ENCODE results near the gene NFYC. TPM values are rescaled to one million over a fixed set of nuclear protein-coding genes. Genes with fewer than 3 reads are reported as not detected.

NFYC gene
- total RNA-seq, 4 donors from 2014 or later = 39.9 to 43.3 (median 41.8) TPM

GRCh38 chr1:40784141-40784770 lies 92.8 kb downstream of the NFYC start:
- no peak for TF ChIP-seq POLR2A (IDR thresholded peaks at IDR 0.05)
- TF ChIP-seq CTCF (IDR thresholded peaks at IDR 0.05) = no peak
- Histone ChIP-seq H3K4me3 (peak overlapping the region; percentile 23 to 72 (median 54)), H3K36me3 (no peaks in the 10 kb centered on the region), H3K27ac (peak overlapping the region; percentile 42 to 87 (median 80)), H3K9me3 (no peaks in the 10 kb centered on the region), H3K4me1 (peaks cover 13 to 67% (median 22%) of the 10 kb centered on the region in 3 donors), H3K27me3 (peaks cover 0 to 13% (median 0%) of the 10 kb centered on the region in 4 donors)
- intact Hi-C loops (cut with DNase I) = loop anchor here (5.0 kb wide), 1 partner anchor 163 kb away; no protein-coding TSS in a partner anchor
- no peak for DNase-seq
- WGBS, 2 donors = 26 to 65% methylated on average over 11 to 28 of the region's 63 CpGs

- Histone ChIP-seq H3K4me1 (peaks cover 13 to 67% (median 22%) of the 10 kb centered on the region in 3 donors), H3K4me3 (peak overlapping the region; percentile 23 to 72 (median 54)), H3K36me3 (no peaks in the 10 kb centered on the region), H3K27me3 (peaks cover 0 to 13% (median 0%) of the 10 kb centered on the region in 4 donors), H3K27ac (peak overlapping the region; percentile 42 to 87 (median 80)), H3K9me3 (no peaks in the 10 kb centered on the region)
- WGBS, 2 donors = 49 to 80% methylated on average over 5 to 10 of the region's 10 CpGs
- TF ChIP-seq POLR2A (IDR thresholded peaks at IDR 0.05) (no peak), CTCF (IDR thresholded peaks at IDR 0.05) (no peak)
- no peak for DNase-seq
- intact Hi-C loops (cut with DNase I) = loop anchor here (5.0 kb wide), 1 partner anchor 163 kb away; no protein-coding TSS in a partner anchor
Observed at GRCh38 chr1:40784771-40785151, 93.3 kb downstream of the NFYC start.

GRCh38 chr1:40785446-40785845 lies 93.9 kb downstream of the NFYC start:
- Histone ChIP-seq H3K27ac (peak overlapping the region in 3 of 4 donors; percentile 79 to 87 (median 81)), H3K27me3 (peaks cover 0 to 13% (median 0%) of the 10 kb centered on the region in 4 donors), H3K9me3 (no peaks in the 10 kb centered on the region), H3K4me1 (peaks cover 13 to 67% (median 22%) of the 10 kb centered on the region in 3 donors), H3K4me3 (peak overlapping the region in 3 of 4 donors; percentile 54 to 72 (median 54)), H3K36me3 (no peaks in the 10 kb centered on the region)
- intact Hi-C loops (cut with DNase I) = no loop called here
- DNase-seq = no peak
- TF ChIP-seq POLR2A (IDR thresholded peaks at IDR 0.05) = no peak
- TF ChIP-seq CTCF (IDR thresholded peaks at IDR 0.05) = no peak
- WGBS, 2 donors = 86 to 95% methylated on average over 5 to 7 of the region's 7 CpGs

GRCh38 chr1:40786171-40786994 lies 94.9 kb downstream of the NFYC start:
- peak overlapping the region in 3 of 4 donors; percentile 34 to 87 (median 81) for H3K27ac ChIP-seq
- peaks cover 0 to 13% (median 0%) of the 10 kb centered on the region in 4 donors for H3K27me3 ChIP-seq
- TF ChIP-seq CTCF (IDR thresholded peaks at IDR 0.05) = no peak
- TF ChIP-seq POLR2A (IDR thresholded peaks at IDR 0.05) = no peak
- no peaks in the 10 kb centered on the region for H3K36me3 ChIP-seq
- H3K9me3 ChIP-seq = no peaks in the 10 kb centered on the region
- H3K4me3 ChIP-seq = no peak overlapping the region
- 85% methylated on average over 4 of the region's 9 CpGs; no CpG with 5 or more reads in 1 of the 2 donors for WGBS, 2 donors
- no peak for DNase-seq
- intact Hi-C loops (cut with DNase I) = no loop called here
- peaks cover 13 to 71% (median 22%) of the 10 kb centered on the region in 3 donors for H3K4me1 ChIP-seq
